NT2/D1 (cell line): ENCODE results near the gene C10orf143.

Source experiments
- YY1 ChIP-seq: IDR thresholded peaks from 2 replicates; pipeline ENCODE4 v1.6.1; 2011; ENCODE audit not compliant: insufficient read length, insufficient read depth
- ZNF274 ChIP-seq: IDR thresholded peaks from 2 replicates; pipeline ENCODE4 v1.6.1; 2011; ENCODE audit warnings: mild to moderate bottlenecking, low read depth, low read length

GRCh38 chr10:130080461-130080814, 30.2 kb downstream of the C10orf143 start:
- no peak for TF ChIP-seq ZNF274
- no peak for TF ChIP-seq YY1
